ENCODE data around the gene SPINDOC.

DNA sequence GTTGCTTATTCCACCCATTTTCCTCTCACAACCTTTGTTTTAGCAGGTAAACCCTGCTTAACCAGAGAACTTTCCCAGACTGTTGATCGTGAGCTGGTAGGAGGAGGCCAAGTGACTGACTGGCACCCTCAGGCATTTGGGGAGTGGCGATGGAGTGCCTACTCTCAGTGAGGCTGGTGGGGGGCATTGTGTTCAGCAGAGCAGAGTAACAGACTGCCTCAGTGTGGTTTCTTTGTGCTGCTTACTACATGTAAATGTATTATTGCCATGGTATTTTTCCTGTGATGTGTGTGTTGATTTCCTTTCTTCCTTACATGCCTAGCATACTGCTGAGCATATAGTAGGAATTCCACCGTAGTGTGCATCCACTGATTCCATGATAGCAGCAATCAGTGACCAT, 28.3 kb downstream of the SPINDOC start:
- TF ChIP-seq POLR2A (IDR thresholded peaks at IDR 0.05): no peak
- TF ChIP-seq, protein P1, sequence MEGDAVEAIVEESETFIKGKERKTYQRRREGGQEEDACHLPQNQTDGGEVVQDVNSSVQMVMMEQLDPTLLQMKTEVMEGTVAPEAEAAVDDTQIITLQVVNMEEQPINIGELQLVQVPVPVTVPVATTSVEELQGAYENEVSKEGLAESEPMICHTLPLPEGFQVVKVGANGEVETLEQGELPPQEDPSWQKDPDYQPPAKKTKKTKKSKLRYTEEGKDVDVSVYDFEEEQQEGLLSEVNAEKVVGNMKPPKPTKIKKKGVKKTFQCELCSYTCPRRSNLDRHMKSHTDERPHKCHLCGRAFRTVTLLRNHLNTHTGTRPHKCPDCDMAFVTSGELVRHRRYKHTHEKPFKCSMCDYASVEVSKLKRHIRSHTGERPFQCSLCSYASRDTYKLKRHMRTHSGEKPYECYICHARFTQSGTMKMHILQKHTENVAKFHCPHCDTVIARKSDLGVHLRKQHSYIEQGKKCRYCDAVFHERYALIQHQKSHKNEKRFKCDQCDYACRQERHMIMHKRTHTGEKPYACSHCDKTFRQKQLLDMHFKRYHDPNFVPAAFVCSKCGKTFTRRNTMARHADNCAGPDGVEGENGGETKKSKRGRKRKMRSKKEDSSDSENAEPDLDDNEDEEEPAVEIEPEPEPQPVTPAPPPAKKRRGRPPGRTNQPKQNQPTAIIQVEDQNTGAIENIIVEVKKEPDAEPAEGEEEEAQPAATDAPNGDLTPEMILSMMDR (IDR thresholded peaks at IDR 0.05): no peak

Data from heart left ventricle (tissue), 13 donors.